Upper lobe of left lung (tissue), 4 donors: ENCODE measurements around the gene ALPG.

ENCODE experiments used
- CTCF ChIP-seq, 6 experiments: fragments of 450-650 bp in 4 of 6; fragments of 200-600 bp in 2 of 6; sonication (generic) in 2 of 6; IDR thresholded peaks; one replicate each; pipeline ENCODE4 v1.5.1; 2016 to 2019; ENCODE audit warnings: antibody characterized with exemption in 6 of 6
- EP300 ChIP-seq, 4 donors: sonication (generic); formaldehyde crosslinking; IDR thresholded peaks; one replicate each; pipeline ENCODE4 v1.5.1; 2017; ENCODE audit warnings: antibody characterized with exemption in 4 of 4, control low read depth in 2 of 4
- POLR2A ChIP-seq, 4 donors: fragments of 450-650 bp; IDR thresholded peaks; one replicate each; pipeline ENCODE4 v1.5.1; 2016 to 2017; ENCODE audit warnings: antibody characterized with exemption in 4 of 4, mild to moderate bottlenecking in 2 of 4
- POLR2AphosphoS5 ChIP-seq, 2 donors: sonication (generic); formaldehyde crosslinking; IDR thresholded peaks; one replicate each; pipeline ENCODE4 v1.5.1; 2017; ENCODE audit warnings: antibody characterized with exemption in 2 of 2

- TF ChIP-seq CTCF (IDR thresholded peaks at IDR 0.05) (no peak), POLR2A (IDR thresholded peaks at IDR 0.05) (no peak), POLR2AphosphoS5 (IDR thresholded peaks at IDR 0.05) (no peak), EP300 (IDR thresholded peaks at IDR 0.05) (no peak)
Observed at GRCh38 chr2:232434091-232434490, 27.4 kb downstream of the ALPG start.
